SK-N-SH treated with all-trans-retinoic acid at 6 μM for 48 hours (cell line): ENCODE results near the gene THSD4.

Source experiments
- ATAC-seq: fragments of 200-7000 bp; cut with Tn5 transposase; 3 replicates; pipeline ENCODE4 v1.9.1; 2020; ENCODE audit warnings: mild to moderate bottlenecking, moderate library complexity
- BACH2 ChIP-seq: fragments of 250-450 bp; sonication (Bioruptor Pico); IDR thresholded peaks from 2 replicates; pipeline ENCODE4 v1.9.0; 2021; ENCODE audit warnings: mild to moderate bottlenecking, borderline replicate concordance
- CSDC2 ChIP-seq: fragments of 250-450 bp; sonication (Bioruptor Pico); IDR thresholded peaks from 2 replicates; pipeline ENCODE4 v1.5.0; 2020; ENCODE audit warnings: mild to moderate bottlenecking, moderate library complexity
- CSRNP3 ChIP-seq: fragments of 250-450 bp; sonication (Bioruptor Pico); IDR thresholded peaks from 2 replicates; pipeline ENCODE4 v1.5.1; 2021; ENCODE audit warnings: mild to moderate bottlenecking, moderate library complexity
- ESRRG ChIP-seq: fragments of 250-450 bp; sonication (Bioruptor Pico); IDR thresholded peaks from 2 replicates; pipeline ENCODE4 v1.6.1; 2021; ENCODE audit warnings: mild to moderate bottlenecking
- ISL1 ChIP-seq: fragments of 250-450 bp; sonication (Bioruptor Pico); IDR thresholded peaks from 2 replicates; pipeline ENCODE4 v2.1.2; 2022; ENCODE audit warnings: mild to moderate bottlenecking, moderate library complexity
- OSR1 ChIP-seq: fragments of 250-450 bp; sonication (Bioruptor Pico); IDR thresholded peaks from 2 replicates; pipeline ENCODE4 v1.8.0; 2022; ENCODE audit warnings: moderate library complexity, mild to moderate bottlenecking, inconsistent platforms
- POU6F1 ChIP-seq: fragments of 250-450 bp; sonication (Bioruptor Pico); IDR thresholded peaks from 2 replicates; pipeline ENCODE4 v1.8.0; 2021; ENCODE audit warnings: low read depth, mild to moderate bottlenecking, moderate library complexity, borderline replicate concordance
- PPARA ChIP-seq: fragments of 250-450 bp; sonication (Bioruptor Pico); IDR thresholded peaks from 2 replicates; pipeline ENCODE4 v1.5.0; 2020; ENCODE audit warnings: mild to moderate bottlenecking, borderline replicate concordance
- RARB ChIP-seq: fragments of 250-450 bp; sonication (Bioruptor Pico); IDR thresholded peaks from 2 replicates; pipeline ENCODE4 v1.8.0; 2021; ENCODE audit warnings: mild to moderate bottlenecking, moderate library complexity
- SNAI2 ChIP-seq: fragments of 250-450 bp; sonication (Bioruptor Pico); IDR thresholded peaks from 2 replicates; pipeline ENCODE4 v1.5.0; 2020; ENCODE audit warnings: mild to moderate bottlenecking, moderate library complexity
- TOX ChIP-seq: fragments of 250-450 bp; sonication (Bioruptor Pico); IDR thresholded peaks from 2 replicates; pipeline ENCODE4 v1.8.0; 2021; ENCODE audit warnings: mild to moderate bottlenecking, moderate library complexity, borderline replicate concordance
- ZC3H10 ChIP-seq: fragments of 250-450 bp; sonication (Bioruptor Pico); IDR thresholded peaks from 2 replicates; pipeline ENCODE4 v1.5.1; 2021; ENCODE audit warnings: mild to moderate bottlenecking, moderate library complexity
- ZFP3 ChIP-seq: fragments of 250-450 bp; sonication (Bioruptor Pico); IDR thresholded peaks from 2 replicates; pipeline ENCODE4 v1.5.0; 2020; ENCODE audit warnings: mild to moderate bottlenecking, moderate library complexity
- ZFP30 ChIP-seq: fragments of 450-650 bp; formaldehyde crosslinking; IDR thresholded peaks from 2 replicates; pipeline ENCODE4 v1.5.0; 2022; ENCODE audit warnings: mild to moderate bottlenecking, moderate library complexity
- ZNF565 ChIP-seq: fragments of 450-650 bp; formaldehyde crosslinking; conservative IDR thresholded peaks from 2 replicates; pipeline ENCODE4 v1.5.0; 2020; ENCODE audit warnings: low read depth, mild to moderate bottlenecking, moderate library complexity
- ZNF8 ChIP-seq: fragments of 450-650 bp; formaldehyde crosslinking; IDR thresholded peaks from 2 replicates; pipeline ENCODE4 v1.5.0; 2020; ENCODE audit warnings: mild to moderate bottlenecking, moderate library complexity
- TF ChIP-seq, protein P1 (sequence below): fragments of 250-450 bp; sonication (Bioruptor Pico); IDR thresholded peaks from 2 replicates; pipeline ENCODE4 v1.5.0; 2020; ENCODE audit warnings: mild to moderate bottlenecking, moderate library complexity

The THSD4 gene

GRCh38 chr15:71357321-71357732, 242.1 kb downstream of the THSD4 start:
- no peak; the same call in 1 of the 3 replicates for ATAC-seq
- TF ChIP-seq CSRNP3 (no peak), BACH2 (CRISPR knock-in tag) (no peak), OSR1 (no peak), CSDC2 (CRISPR knock-in tag) (no peak), PPARA (CRISPR knock-in tag) (no peak), ISL1 (CRISPR knock-in tag) (no peak), ZFP30 (CRISPR knock-in tag) (no peak), POU6F1 (CRISPR knock-in tag) (no peak), ZNF8 (CRISPR knock-in tag) (no peak), ZFP3 (CRISPR knock-in tag) (no peak), ZC3H10 (CRISPR knock-in tag) (no peak), SNAI2 (CRISPR knock-in tag) (no peak)
- TF ChIP-seq, protein P1, sequence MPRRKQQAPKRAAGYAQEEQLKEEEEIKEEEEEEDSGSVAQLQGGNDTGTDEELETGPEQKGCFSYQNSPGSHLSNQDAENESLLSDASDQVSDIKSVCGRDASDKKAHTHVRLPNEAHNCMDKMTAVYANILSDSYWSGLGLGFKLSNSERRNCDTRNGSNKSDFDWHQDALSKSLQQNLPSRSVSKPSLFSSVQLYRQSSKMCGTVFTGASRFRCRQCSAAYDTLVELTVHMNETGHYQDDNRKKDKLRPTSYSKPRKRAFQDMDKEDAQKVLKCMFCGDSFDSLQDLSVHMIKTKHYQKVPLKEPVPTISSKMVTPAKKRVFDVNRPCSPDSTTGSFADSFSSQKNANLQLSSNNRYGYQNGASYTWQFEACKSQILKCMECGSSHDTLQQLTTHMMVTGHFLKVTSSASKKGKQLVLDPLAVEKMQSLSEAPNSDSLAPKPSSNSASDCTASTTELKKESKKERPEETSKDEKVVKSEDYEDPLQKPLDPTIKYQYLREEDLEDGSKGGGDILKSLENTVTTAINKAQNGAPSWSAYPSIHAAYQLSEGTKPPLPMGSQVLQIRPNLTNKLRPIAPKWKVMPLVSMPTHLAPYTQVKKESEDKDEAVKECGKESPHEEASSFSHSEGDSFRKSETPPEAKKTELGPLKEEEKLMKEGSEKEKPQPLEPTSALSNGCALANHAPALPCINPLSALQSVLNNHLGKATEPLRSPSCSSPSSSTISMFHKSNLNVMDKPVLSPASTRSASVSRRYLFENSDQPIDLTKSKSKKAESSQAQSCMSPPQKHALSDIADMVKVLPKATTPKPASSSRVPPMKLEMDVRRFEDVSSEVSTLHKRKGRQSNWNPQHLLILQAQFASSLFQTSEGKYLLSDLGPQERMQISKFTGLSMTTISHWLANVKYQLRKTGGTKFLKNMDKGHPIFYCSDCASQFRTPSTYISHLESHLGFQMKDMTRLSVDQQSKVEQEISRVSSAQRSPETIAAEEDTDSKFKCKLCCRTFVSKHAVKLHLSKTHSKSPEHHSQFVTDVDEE (CRISPR knock-in tag), result no peak
- TF ChIP-seq, all 23 proteins: peak for 0

- ATAC-seq, result no peak
- TF ChIP-seq RARB (CRISPR knock-in tag) (no peak), ZFP3 (CRISPR knock-in tag) (no peak), PPARA (CRISPR knock-in tag) (no peak), POU6F1 (CRISPR knock-in tag) (no peak), ZNF565 (CRISPR knock-in tag) (no peak), ESRRG (CRISPR knock-in tag) (no peak)
- TF ChIP-seq, all 23 proteins: peak for 0
Observed at GRCh38 chr15:71357967-71358366, 242.7 kb downstream of the THSD4 start.

DNA sequence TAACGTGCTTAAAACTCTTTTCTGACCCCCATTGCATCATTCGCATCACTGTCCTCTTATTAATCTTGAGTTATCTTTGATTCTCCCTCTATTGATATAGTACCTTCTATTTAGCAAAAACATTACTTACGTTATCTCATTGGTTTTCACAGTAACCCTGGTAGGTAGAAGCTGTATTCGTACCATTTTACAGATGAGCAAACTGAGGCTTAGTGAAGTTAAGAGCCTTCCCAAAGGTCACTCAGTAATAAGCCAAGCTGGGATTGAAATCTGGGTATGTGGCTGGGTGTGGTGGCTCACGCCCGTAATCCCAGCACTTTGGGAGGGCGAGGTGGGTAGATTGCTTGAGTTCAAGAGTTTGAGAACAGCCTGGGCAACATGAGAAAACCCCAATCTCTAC, 244.0 kb downstream of the THSD4 start:
- TF ChIP-seq PPARA (CRISPR knock-in tag) (no peak), RARB (CRISPR knock-in tag) (no peak), TOX (CRISPR knock-in tag) (no peak), CSRNP3 (no peak), OSR1 (no peak), BACH2 (CRISPR knock-in tag) (no peak)
- TF ChIP-seq, protein P1 (CRISPR knock-in tag), result no peak
- no peak for ATAC-seq
